Kidney epithelial cell (primary cell): ENCODE results near the gene CCDC3. TPM values are rescaled to one million over a fixed set of nuclear protein-coding genes. Genes with fewer than 3 reads are reported as not detected.

ENCODE experiments used
- DNase-seq: peaks from one replicate; pipeline ENCODE4 v3.0.0-alpha.2; 2010; ENCODE audit warnings: low read depth
- H3K27me3 ChIP-seq: 2 replicates; pipeline ENCODE4 v1.6.0; 2011; ENCODE audit warnings: low read length; ENCODE audit not compliant: control insufficient read depth, insufficient read depth
- H3K36me3 ChIP-seq: 2 replicates; pipeline ENCODE4 v1.5.1; 2011; ENCODE audit warnings: low read length; ENCODE audit not compliant: control insufficient read depth, insufficient read depth
- H3K4me3 ChIP-seq: 2 replicates; pipeline ENCODE4 v1.5.1; 2011; ENCODE audit warnings: low read depth, mild to moderate bottlenecking, control low read depth, low read length
- total RNA-seq: library from RNA; depleted of rRNA; stranded (reverse); fragments of >200 nt; gene quantifications from 2 replicates; pipeline ENCODE4 v1.2.3, GENCODE V29; 2015
- TF ChIP-seq, protein P1 (sequence below): IDR thresholded peaks from 2 replicates; pipeline ENCODE4 v1.5.1; 2011; ENCODE audit warnings: mild to moderate bottlenecking, moderate library complexity, low read length, control low read depth, inconsistent platforms; ENCODE audit not compliant: insufficient read depth, poor library complexity, severe bottlenecking

Gene CCDC3
- total RNA-seq, 1 donor from 2014 or later: 0.17 TPM

DNA sequence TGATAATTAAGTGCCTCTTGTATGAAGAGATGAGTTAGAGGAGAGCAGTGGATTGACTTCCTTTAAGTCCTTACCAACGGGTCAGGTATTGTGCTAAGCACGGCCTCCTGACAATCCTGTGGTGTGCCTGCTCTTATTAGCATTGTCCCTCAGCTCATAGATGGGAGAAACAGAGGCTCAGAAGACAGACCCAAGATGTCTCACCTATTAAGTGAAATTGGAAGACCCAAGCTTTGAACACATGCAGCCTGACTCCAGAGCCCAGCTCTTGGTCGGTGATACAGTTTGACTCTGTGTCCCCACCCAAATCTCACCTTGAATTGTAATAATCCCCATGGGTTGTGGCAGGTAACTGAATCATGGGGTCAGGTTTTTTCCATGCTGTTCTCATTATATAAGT lies 53.8 kb downstream of the CCDC3 start:
- DNase-seq: no peak
- H3K27me3 ChIP-seq: no peaks in the 10 kb centered on the region
- no peak overlapping the region for H3K4me3 ChIP-seq
- no peaks in the 10 kb centered on the region for H3K36me3 ChIP-seq
- TF ChIP-seq, protein P1, sequence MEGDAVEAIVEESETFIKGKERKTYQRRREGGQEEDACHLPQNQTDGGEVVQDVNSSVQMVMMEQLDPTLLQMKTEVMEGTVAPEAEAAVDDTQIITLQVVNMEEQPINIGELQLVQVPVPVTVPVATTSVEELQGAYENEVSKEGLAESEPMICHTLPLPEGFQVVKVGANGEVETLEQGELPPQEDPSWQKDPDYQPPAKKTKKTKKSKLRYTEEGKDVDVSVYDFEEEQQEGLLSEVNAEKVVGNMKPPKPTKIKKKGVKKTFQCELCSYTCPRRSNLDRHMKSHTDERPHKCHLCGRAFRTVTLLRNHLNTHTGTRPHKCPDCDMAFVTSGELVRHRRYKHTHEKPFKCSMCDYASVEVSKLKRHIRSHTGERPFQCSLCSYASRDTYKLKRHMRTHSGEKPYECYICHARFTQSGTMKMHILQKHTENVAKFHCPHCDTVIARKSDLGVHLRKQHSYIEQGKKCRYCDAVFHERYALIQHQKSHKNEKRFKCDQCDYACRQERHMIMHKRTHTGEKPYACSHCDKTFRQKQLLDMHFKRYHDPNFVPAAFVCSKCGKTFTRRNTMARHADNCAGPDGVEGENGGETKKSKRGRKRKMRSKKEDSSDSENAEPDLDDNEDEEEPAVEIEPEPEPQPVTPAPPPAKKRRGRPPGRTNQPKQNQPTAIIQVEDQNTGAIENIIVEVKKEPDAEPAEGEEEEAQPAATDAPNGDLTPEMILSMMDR: no peak

DNA sequence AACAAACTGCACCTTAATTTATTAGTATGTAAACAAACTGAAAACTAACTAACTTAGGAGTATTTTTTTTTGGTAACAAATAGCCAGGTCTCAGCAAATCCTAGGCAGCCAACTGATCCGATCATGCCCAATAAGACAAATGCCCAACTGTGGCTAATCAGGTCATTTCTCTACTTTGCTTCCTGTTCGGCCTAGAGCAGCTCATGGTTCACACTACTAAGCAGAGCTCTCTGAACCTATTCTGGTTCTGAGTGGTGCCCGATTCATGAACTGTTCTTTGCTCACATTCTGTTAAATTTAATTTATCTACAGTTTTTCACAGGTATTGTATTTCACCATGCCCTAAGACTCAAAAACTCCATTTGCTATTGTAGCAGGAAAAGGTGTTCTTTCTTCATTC lies 55.1 kb downstream of the CCDC3 start:
- Histone ChIP-seq H3K4me3 (no peak overlapping the region), H3K27me3 (no peaks in the 10 kb centered on the region), H3K36me3 (no peaks in the 10 kb centered on the region)
- TF ChIP-seq, protein P1: no peak
- no peak for DNase-seq

DNA sequence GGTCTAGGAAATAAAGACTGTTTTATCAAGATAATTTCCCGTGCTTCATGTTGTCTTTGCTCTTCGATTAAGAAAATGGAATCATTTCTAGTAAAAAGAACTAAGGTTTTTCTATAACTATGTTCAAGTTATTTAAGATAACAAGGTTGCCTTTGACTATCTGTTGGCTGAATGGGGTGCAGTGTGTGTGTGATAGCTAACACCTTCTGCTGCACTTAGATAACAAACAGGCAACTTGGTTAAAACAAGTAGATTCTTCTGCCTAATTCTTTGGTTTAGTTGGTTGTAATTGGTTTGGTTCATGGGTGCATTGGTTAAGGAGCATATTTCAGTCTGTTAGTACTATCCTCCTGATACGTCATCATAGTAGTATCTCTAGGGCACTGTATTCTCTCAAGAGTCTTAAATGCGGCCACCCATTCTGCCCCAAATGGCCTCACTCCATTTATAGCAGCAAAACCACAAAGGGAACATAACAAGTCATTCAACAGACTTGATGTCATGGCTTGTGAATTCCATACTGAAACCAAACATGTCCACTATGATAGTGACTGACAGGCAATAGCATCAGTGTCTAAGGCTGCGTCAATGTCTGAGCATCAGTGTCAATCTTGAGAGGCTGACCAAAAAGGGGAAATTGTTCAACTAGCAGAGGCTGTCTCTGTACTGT lies 55.7 kb downstream of the CCDC3 start:
- DNase-seq: no peak
- H3K27me3 ChIP-seq: no peaks in the 10 kb centered on the region
- TF ChIP-seq, protein P1: no peak
- no peaks in the 10 kb centered on the region for H3K36me3 ChIP-seq
- no peak overlapping the region for H3K4me3 ChIP-seq

DNA sequence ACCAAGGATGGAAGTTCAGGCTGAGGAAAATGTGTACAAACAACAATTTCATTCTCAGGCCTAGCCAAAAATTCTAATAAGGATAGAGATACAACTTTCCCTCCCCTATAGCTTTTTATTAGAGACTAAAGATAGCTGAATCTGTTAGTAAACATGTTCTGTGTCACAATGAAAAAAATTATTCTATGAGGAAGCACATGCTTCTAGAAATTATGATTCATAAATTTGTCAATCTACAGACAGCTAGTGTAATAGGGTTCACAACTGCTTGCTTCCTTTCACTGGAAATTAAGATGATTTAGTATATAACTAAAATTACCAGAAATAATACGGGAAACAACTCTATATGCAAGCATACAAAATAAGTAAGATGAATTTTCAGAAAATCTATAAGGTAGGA lies 56.6 kb downstream of the CCDC3 start:
- Histone ChIP-seq H3K36me3 (no peaks in the 10 kb centered on the region), H3K27me3 (no peaks in the 10 kb centered on the region), H3K4me3 (no peak overlapping the region)
- TF ChIP-seq, protein P1: no peak
- DNase-seq: no peak

DNA sequence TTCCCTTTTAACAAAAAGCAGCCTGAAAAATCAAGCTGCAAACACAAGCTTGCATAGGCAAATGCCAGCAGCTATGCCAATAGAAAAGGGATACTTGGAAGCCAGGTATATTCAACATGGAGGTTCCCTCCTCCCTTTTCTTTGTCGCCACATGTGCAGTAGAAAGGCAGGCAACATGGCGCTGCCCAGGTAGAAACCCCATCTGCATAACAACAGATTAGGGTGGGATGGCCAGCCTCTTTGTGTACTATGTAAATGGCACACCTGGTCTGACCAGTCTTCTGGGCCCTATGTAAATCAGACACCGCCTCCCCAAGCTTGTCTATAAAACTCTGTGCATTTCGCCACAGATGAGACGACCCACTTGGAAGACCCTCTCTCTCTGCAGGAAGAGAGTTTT lies 58.1 kb downstream of the CCDC3 start:
- no peak for DNase-seq
- TF ChIP-seq, protein P1: no peak
- H3K27me3 ChIP-seq: no peaks in the 10 kb centered on the region
- H3K4me3 ChIP-seq: no peak overlapping the region
- no peaks in the 10 kb centered on the region for H3K36me3 ChIP-seq

DNA sequence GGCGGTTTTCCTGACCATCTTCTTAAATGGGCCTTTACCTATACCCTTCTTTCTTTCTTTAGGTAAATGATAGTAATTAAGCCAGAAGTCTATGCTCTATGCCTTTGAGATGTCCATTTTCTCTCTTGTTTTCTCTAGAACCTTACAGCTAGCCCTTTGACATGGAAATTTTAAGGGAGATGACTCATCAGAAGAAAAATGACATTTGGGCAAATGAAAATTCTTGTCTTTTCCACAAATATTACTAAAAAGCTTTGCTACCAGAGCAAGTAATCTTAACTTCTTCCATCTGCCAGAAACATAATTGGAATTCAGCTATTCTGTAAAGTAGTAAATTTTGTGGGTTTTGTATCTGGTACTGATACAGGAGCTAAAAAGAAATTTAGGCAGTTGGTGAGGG lies 59.5 kb downstream of the CCDC3 start:
- TF ChIP-seq, protein P1: no peak
- DNase-seq: no peak
- H3K27me3 ChIP-seq: no peaks in the 10 kb centered on the region
- H3K36me3 ChIP-seq: no peaks in the 10 kb centered on the region
- H3K4me3 ChIP-seq: no peak overlapping the region
